IMR-90 (cell line): ENCODE data around the gene YWHAG. TPM values are rescaled to one million over a fixed set of nuclear protein-coding genes. Genes with fewer than 3 reads are reported as not detected.

ENCODE experiments used
- ATAC-seq: fragments of 200-7000 bp; cut with Tn5 transposase; 2 replicates; pipeline ENCODE4 v1.9.1; 2020; ENCODE audit warnings: low read depth, mild to moderate bottlenecking, moderate library complexity
- BruUV-seq: library from RNA; stranded (reverse); fragments of 400-500 nt; replicated peaks from 2 replicates; lab custom pipeline; 2021; lab: Mats Ljungman, UMichigan
- CTCF ChIA-PET: fragments of 300-600 bp; formaldehyde crosslinking; extraction: SDS; loops from one replicate; lab custom pipeline; 2021; ENCODE audit warnings: antibody characterized with exemption; lab: Yijun Ruan, JAX
- POLR2A ChIA-PET: fragments of 300-600 bp; sonication (Branson Sonifier 250); formaldehyde crosslinking; loops from one replicate; lab custom pipeline; 2022; ENCODE audit warnings: antibody characterized with exemption; ENCODE audit not compliant: unreplicated experiment; lab: Charles Lee
- DNase-seq: peaks from one replicate; pipeline ENCODE4 v3.0.0; 2013
- H2AFZ ChIP-seq: replicated peaks from 2 replicates; pipeline ENCODE3; 2013; ENCODE audit warnings: low read length, mild to moderate bottlenecking; ENCODE audit not compliant: poor library complexity
- H2AK5ac ChIP-seq: 2 replicates; pipeline ENCODE4 v1.6.1; 2013; ENCODE audit warnings: low read depth, low read length, inconsistent platforms
- H2AK9ac ChIP-seq: replicated peaks from 2 replicates; pipeline ENCODE3; 2013; ENCODE audit warnings: mild to moderate bottlenecking, low read depth, low read length, moderate library complexity; ENCODE audit not compliant: poor library complexity
- H2BK120ac ChIP-seq: 2 replicates; pipeline ENCODE4 v1.6.1; 2013; ENCODE audit warnings: low read depth, low read length, inconsistent platforms
- H2BK15ac ChIP-seq: 3 replicates; pipeline ENCODE4 v1.6.1; 2013; ENCODE audit warnings: low read depth, low read length, inconsistent platforms
- H2BK20ac ChIP-seq: 2 replicates; pipeline ENCODE4 v1.6.1; 2013; ENCODE audit warnings: low read depth, mild to moderate bottlenecking, inconsistent platforms, low read length, moderate library complexity
- H2BK5ac ChIP-seq: 2 replicates; pipeline ENCODE4 v1.6.1; 2013; ENCODE audit warnings: mild to moderate bottlenecking, low read depth, low read length, inconsistent platforms; ENCODE audit not compliant: poor library complexity, severe bottlenecking
- H3K14ac ChIP-seq: replicated peaks from 2 replicates; pipeline ENCODE4 v1.6.1; 2013; ENCODE audit warnings: low read depth, low read length, inconsistent platforms
- H3K18ac ChIP-seq: 2 replicates; pipeline ENCODE4 v1.6.1; 2013; ENCODE audit warnings: low read depth, low read length, control low read depth
- H3K23ac ChIP-seq: 2 replicates; pipeline ENCODE4 v1.6.1; 2013; ENCODE audit warnings: low read depth, low read length, inconsistent platforms
- H3K27ac ChIP-seq: 2 replicates; pipeline ENCODE4 v1.5.1; 2013; ENCODE audit warnings: mild to moderate bottlenecking, control low read depth, low read length; ENCODE audit not compliant: insufficient read depth
- H3K27me3 ChIP-seq: 2 replicates; pipeline ENCODE4 v1.6.1; 2013; ENCODE audit warnings: low read length; ENCODE audit not compliant: control insufficient read depth, insufficient read depth
- H3K36me3 ChIP-seq: 2 replicates; pipeline ENCODE4 v1.6.1; 2013; ENCODE audit warnings: low read length, mixed read lengths; ENCODE audit not compliant: control insufficient read depth, insufficient read depth
- H3K4ac ChIP-seq: 2 replicates; pipeline ENCODE4 v1.6.1; 2013; ENCODE audit warnings: low read depth, low read length, inconsistent platforms
- H3K4me1 ChIP-seq: 2 replicates; pipeline ENCODE4 v1.6.1; 2013; ENCODE audit warnings: low read length, mixed read lengths; ENCODE audit not compliant: control insufficient read depth, insufficient read depth
- H3K4me2 ChIP-seq: 2 replicates; pipeline ENCODE4 v1.6.1; 2013; ENCODE audit warnings: low read depth, mild to moderate bottlenecking, control low read depth, low read length, moderate library complexity
- H3K4me3 ChIP-seq: 2 replicates; pipeline ENCODE4 v1.5.1; 2013; ENCODE audit warnings: low read depth, mild to moderate bottlenecking, control low read depth, low read length, moderate library complexity; ENCODE audit not compliant: insufficient read depth
- H3K56ac ChIP-seq: 2 replicates; pipeline ENCODE4 v1.6.1; 2013; ENCODE audit warnings: low read length, inconsistent platforms; ENCODE audit not compliant: insufficient read depth; ENCODE audit errors: extremely low read depth
- H3K79me1 ChIP-seq, 2 experiments: 2 replicates each; pipeline ENCODE4 v1.6.1; 2013; ENCODE audit warnings: low read length in 2 of 2, inconsistent platforms in 1 of 2, low read depth in 1 of 2
- H3K9ac ChIP-seq: 2 replicates; pipeline ENCODE4 v1.6.1; 2013; ENCODE audit warnings: low read depth, low read length, control low read depth
- H3K9me1 ChIP-seq: 2 replicates; pipeline ENCODE4 v1.6.1; 2013; ENCODE audit warnings: low read length, inconsistent platforms; ENCODE audit not compliant: insufficient read depth
- H3K9me3 ChIP-seq: 2 replicates; pipeline ENCODE4 v1.6.1; 2013; ENCODE audit warnings: low read length; ENCODE audit not compliant: control insufficient read depth, insufficient read depth
- H4K20me1 ChIP-seq: 2 replicates; pipeline ENCODE4 v1.6.1; 2013; ENCODE audit warnings: low read length, inconsistent platforms; ENCODE audit not compliant: insufficient read depth
- H4K5ac ChIP-seq: 2 replicates; pipeline ENCODE4 v1.6.1; 2013; ENCODE audit warnings: mild to moderate bottlenecking, low read depth, low read length, control low read depth
- H4K8ac ChIP-seq, 2 experiments: 2 replicates each; pipeline ENCODE4 v1.6.1; 2013; ENCODE audit warnings: low read depth in 2 of 2, low read length in 2 of 2, control low read depth in 1 of 2, inconsistent platforms in 1 of 2
- H4K91ac ChIP-seq: 2 replicates; pipeline ENCODE4 v1.6.1; 2013; ENCODE audit warnings: low read depth, low read length, inconsistent platforms; ENCODE audit not compliant: insufficient read depth
- BHLHE40 ChIP-seq: fragments of 150-350 bp; IDR thresholded peaks from 2 replicates; pipeline ENCODE4 v1.6.1; 2016; ENCODE audit warnings: mild to moderate bottlenecking, low read depth, low read length
- CEBPB ChIP-seq: IDR thresholded peaks from 2 replicates; pipeline ENCODE4 v1.6.1; 2012; ENCODE audit warnings: low read depth, low read length, improper control_type of control experiment
- CHD1 ChIP-seq: IDR thresholded peaks from 2 replicates; pipeline ENCODE4 v1.6.1; 2012; ENCODE audit warnings: low read depth, low read length, improper control_type of control experiment
- FOS ChIP-seq: fragments of 150-350 bp; IDR thresholded peaks from 2 replicates; pipeline ENCODE4 v1.6.1; 2016; ENCODE audit warnings: low read depth, low read length
- MAFK ChIP-seq: IDR thresholded peaks from 2 replicates; pipeline ENCODE4 v1.6.1; 2012; ENCODE audit warnings: low read depth, low read length, improper control_type of control experiment
- MAZ ChIP-seq: IDR thresholded peaks from 2 replicates; pipeline ENCODE4 v1.6.1; 2012; ENCODE audit warnings: low read depth, mild to moderate bottlenecking, low read length, improper control_type of control experiment, moderate library complexity, borderline replicate concordance
- NFE2L2 ChIP-seq: fragments of 150-350 bp; IDR thresholded peaks from 2 replicates; pipeline ENCODE4 v1.6.1; 2016; ENCODE audit warnings: low read depth, mild to moderate bottlenecking, low read length
- POLR2A ChIP-seq: IDR thresholded peaks from 2 replicates; pipeline ENCODE4 v1.6.1; 2012; ENCODE audit warnings: mild to moderate bottlenecking, low read depth, low read length
- RAD21 ChIP-seq: IDR thresholded peaks from 2 replicates; pipeline ENCODE4 v1.6.1; 2012; ENCODE audit warnings: low read length, improper control_type of control experiment
- RCOR1 ChIP-seq: IDR thresholded peaks from 2 replicates; pipeline ENCODE4 v1.6.1; 2012; ENCODE audit warnings: mild to moderate bottlenecking, low read length, improper control_type of control experiment; ENCODE audit not compliant: insufficient replicate concordance
- RFX5 ChIP-seq: IDR thresholded peaks from 2 replicates; pipeline ENCODE4 v1.8.0; 2012; ENCODE audit warnings: low read depth, mild to moderate bottlenecking, low read length, moderate library complexity
- WGBS, 2 experiments: methylation state at CpG; one replicate each; pipeline versions ENCODE4 v1.1.5 to v1.1.7; 2013; ENCODE audit warnings: missing lambda C conversion rate in 2 of 2; ENCODE audit not compliant: insufficient read length in 1 of 2; ENCODE audit errors: extremely low coverage in 2 of 2; 5-methylcytosine and 5-hydroxymethylcytosine counted together
- dilution Hi-C: fragments of 300-500 bp; cut with HindIII; formaldehyde crosslinking; loops from one replicate; pipeline ENCODE4 v1.14.3; 2018; ENCODE audit warnings: low sequenced_read_pairs; ENCODE audit not compliant: unreplicated experiment
- in situ Hi-C: fragments of 300-500 bp; cut with MboI; formaldehyde crosslinking; loops from 3 replicates; pipeline ENCODE4 v1.14.3; 2019; ENCODE audit warnings: low sequenced_read_pairs, inconsistent platforms, mixed read lengths
- intact Hi-C: fragments of 100-400 bp; cut with micrococcal nuclease; formaldehyde crosslinking; loops from 2 replicates; pipeline ENCODE4 v1.10.0; 2022
- polyA plus RNA-seq, 3 experiments: library from polyadenylated mRNA; depleted of rRNA; stranded (reverse); fragments of >200 nt; gene quantifications; 2 replicates each; pipeline ENCODE4 v1.2.3, GENCODE V29; 2012; ENCODE audit warnings: low replicate concordance in 1 of 3
- total RNA-seq: library from RNA; depleted of rRNA; stranded (reverse); fragments of >200 nt; gene quantifications from 2 replicates; pipeline ENCODE4 v1.2.3, GENCODE V29; 2012
- TF ChIP-seq, protein P1 (sequence below): fragments of 150-350 bp; IDR thresholded peaks from 2 replicates; pipeline ENCODE4 v1.6.1; 2016; ENCODE audit warnings: low read depth, mild to moderate bottlenecking, low read length, moderate library complexity, borderline replicate concordance
- TF ChIP-seq, protein P2 (sequence below): conservative IDR thresholded peaks from 2 replicates; pipeline ENCODE4 v1.5.1; 2012; ENCODE audit warnings: mild to moderate bottlenecking, low read depth, low read length, improper control_type of control experiment

Gene YWHAG
- total and polyA plus RNA-seq, 2 of the 4 experiments (the other 2 are of a cell fraction), result 40.1 to 64.9 TPM

DNA sequence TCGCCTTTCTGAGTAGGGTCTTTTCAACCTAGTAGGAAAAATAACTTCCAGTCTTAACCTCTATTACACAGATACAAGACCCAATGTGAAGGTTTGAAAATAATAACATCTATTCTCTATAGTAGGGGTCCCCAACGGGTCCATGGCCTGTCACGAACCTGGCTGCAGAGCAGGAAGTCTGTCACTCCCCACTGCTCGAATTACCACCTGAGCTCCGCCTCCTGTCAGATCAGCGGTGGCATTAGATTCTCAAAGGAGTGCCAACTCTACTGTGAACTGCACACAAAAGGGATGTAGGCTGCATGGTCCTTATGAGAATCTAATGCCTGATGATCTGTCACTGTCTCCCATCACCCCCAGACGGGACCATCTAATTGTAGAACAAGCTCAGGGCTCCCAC, 7.4 kb downstream of the YWHAG start:
- Histone ChIP-seq H3K27me3 (no peaks in the 10 kb centered on the region), H4K5ac (no peak overlapping the region), H2BK5ac (no peak overlapping the region), H4K8ac (no peak overlapping the region), H2BK15ac (no peak overlapping the region), H3K9me3 (no peaks in the 10 kb centered on the region), H2BK20ac (no peak overlapping the region), H3K27ac (no peak overlapping the region), H3K4me2 (no peak overlapping the region), H3K18ac (no peak overlapping the region), H3K4ac (no peak overlapping the region), H2AFZ (no peak overlapping the region), H3K56ac (no peak overlapping the region), H4K20me1 (peaks cover 100% of the 10 kb centered on the region), H3K9me1 (peaks cover 12% of the 10 kb centered on the region), H3K14ac (no peak overlapping the region), H4K91ac (no peak overlapping the region), H3K79me1 (peaks cover 9 to 41% of the 10 kb centered on the region in 2 experiments; a peak in 3 of 4 replicates), H3K4me3 (no peak overlapping the region), H3K23ac (no peak overlapping the region), H2AK5ac (no peak overlapping the region), H3K36me3 (peaks cover 44% of the 10 kb centered on the region), H2BK120ac (no peak overlapping the region), H3K4me1 (peaks cover 10% of the 10 kb centered on the region), H2AK9ac (no peak overlapping the region), H3K9ac (no peak overlapping the region)
- no TSS peak for BruUV-seq
- TF ChIP-seq CEBPB (no peak), RCOR1 (no peak), MAZ (no peak), RFX5 (no peak), POLR2A (no peak), NFE2L2 (no peak), CHD1 (no peak), FOS (no peak), MAFK (no peak), BHLHE40 (no peak), RAD21 (no peak)
- TF ChIP-seq, protein P1, sequence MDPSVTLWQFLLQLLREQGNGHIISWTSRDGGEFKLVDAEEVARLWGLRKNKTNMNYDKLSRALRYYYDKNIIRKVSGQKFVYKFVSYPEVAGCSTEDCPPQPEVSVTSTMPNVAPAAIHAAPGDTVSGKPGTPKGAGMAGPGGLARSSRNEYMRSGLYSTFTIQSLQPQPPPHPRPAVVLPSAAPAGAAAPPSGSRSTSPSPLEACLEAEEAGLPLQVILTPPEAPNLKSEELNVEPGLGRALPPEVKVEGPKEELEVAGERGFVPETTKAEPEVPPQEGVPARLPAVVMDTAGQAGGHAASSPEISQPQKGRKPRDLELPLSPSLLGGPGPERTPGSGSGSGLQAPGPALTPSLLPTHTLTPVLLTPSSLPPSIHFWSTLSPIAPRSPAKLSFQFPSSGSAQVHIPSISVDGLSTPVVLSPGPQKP, result no peak
- TF ChIP-seq, protein P2, sequence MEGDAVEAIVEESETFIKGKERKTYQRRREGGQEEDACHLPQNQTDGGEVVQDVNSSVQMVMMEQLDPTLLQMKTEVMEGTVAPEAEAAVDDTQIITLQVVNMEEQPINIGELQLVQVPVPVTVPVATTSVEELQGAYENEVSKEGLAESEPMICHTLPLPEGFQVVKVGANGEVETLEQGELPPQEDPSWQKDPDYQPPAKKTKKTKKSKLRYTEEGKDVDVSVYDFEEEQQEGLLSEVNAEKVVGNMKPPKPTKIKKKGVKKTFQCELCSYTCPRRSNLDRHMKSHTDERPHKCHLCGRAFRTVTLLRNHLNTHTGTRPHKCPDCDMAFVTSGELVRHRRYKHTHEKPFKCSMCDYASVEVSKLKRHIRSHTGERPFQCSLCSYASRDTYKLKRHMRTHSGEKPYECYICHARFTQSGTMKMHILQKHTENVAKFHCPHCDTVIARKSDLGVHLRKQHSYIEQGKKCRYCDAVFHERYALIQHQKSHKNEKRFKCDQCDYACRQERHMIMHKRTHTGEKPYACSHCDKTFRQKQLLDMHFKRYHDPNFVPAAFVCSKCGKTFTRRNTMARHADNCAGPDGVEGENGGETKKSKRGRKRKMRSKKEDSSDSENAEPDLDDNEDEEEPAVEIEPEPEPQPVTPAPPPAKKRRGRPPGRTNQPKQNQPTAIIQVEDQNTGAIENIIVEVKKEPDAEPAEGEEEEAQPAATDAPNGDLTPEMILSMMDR, result no peak
- no peak for ATAC-seq
- in situ Hi-C loops (no loop called here), dilution Hi-C loops (no loop called here), intact Hi-C loops (no loop called here)
- 89% methylated on average over 4 of the region's 7 CpGs; no CpG with 5 or more reads in 1 of the 2 experiments for WGBS, 2 experiments
- ChIA-PET CTCF (interaction anchor here (0.6 kb wide), 1 partner anchor 97 kb away, joined by 5 read pairs; no protein-coding TSS in a partner anchor), POLR2A (no interaction called here)
- no peak for DNase-seq
